ENCODE data around the gene LRCH4. TPM values are rescaled to one million over a fixed set of nuclear protein-coding genes. Genes with fewer than 3 reads are reported as not detected.

The LRCH4 gene
- total and polyA plus RNA-seq, 2 of the 13 experiments (the other 11 are each of a cell fraction or from before 2014, with no cell fraction given), result 7.0 to 9.3 TPM

DNA sequence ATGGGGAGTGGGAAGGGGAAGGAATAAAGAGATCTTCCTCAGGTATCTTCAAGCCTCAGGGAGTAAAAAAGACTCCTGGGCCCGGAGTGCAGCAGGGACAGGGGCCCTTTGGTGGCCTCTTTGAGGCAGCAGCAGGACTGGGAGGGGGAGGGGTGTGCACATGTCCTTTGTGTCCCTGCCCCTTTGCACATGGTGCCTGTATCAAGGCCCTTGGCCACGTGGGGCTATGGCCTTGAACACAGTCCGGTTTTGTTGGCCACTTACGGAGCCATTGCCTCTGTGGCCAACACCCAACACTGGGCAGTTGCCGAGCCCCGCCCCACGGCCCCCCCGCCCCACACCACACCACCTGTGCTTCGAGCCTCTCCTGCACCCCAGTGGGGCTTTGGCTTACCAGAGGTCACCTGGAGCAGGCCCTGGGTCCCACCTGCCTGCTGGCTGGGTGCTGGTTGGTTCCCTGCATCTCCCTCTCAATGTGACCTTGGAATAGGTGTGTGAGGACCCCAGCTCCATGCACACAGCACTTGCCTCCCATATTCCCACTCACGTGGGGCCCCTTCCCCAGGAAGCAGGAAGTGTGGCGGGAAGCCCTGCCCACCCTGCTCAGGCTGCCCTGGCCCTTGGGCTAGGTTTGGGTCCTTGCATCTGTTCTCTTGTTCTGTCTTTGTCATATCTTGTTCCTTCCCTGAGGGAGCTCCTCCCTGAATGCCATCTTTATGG lies 17.6 kb downstream of the LRCH4 start (continued):
- TF ChIP-seq CREM (IDR thresholded peaks at IDR 0.05) (peak; percentile 18; the same call in 1 of the 2 replicates), CREM (CRISPR knock-in tag; IDR thresholded peaks at IDR 0.05) (no peak), PRDM15 (CRISPR knock-in tag; IDR thresholded peaks at IDR 0.05) (no peak; the same call in none of the 2 replicates), ZIK1 (CRISPR knock-in tag; IDR thresholded peaks at IDR 0.05; ENCODE audit: borderline replicate concordance, low read depth) (peak; percentile 79; the same call in 1 of the 2 replicates), ZNF441 (CRISPR knock-in tag; IDR thresholded peaks at IDR 0.05; ENCODE audit: borderline replicate concordance) (no peak; the same call in 1 of the 2 replicates), HNRNPH1 (optimal IDR thresholded peaks at IDR 0.05; ENCODE audit: low read depth, low read length) (peak; percentile 31), AGO2 (optimal IDR thresholded peaks at IDR 0.05; ENCODE audit: low read depth, low read length) (peak; percentile 99), ZNF354B (CRISPR knock-in tag; IDR thresholded peaks at IDR 0.05) (peak; percentile 98; the same call in 1 of the 2 replicates), ZNF296 (CRISPR knock-in tag; conservative IDR thresholded peaks at IDR 0.05) (peak; percentile 93), SMYD3 (CRISPR knock-in tag; IDR thresholded peaks at IDR 0.05) (peak; percentile 99), ZNF850 (CRISPR knock-in tag; conservative IDR thresholded peaks at IDR 0.05) (no peak), ZNF337 (CRISPR knock-in tag; IDR thresholded peaks at IDR 0.05; ENCODE audit: borderline replicate concordance, low read depth) (no peak; the same call in 1 of the 2 replicates), HMG20B (CRISPR knock-in tag; conservative IDR thresholded peaks at IDR 0.05) (no peak), SRY (CRISPR knock-in tag; IDR thresholded peaks at IDR 0.05) (no peak; the same call in 1 of the 2 replicates), ATF7-NPFF (CRISPR knock-in tag; IDR thresholded peaks at IDR 0.05; ENCODE audit: low read depth) (peak; percentile 90), ZNF33A (CRISPR knock-in tag; IDR thresholded peaks at IDR 0.05; ENCODE audit: borderline replicate concordance) (no peak), ZNF709 (CRISPR knock-in tag; IDR thresholded peaks at IDR 0.05) (peak; percentile 86; the same call in 1 of the 2 replicates), ZNF670 (CRISPR knock-in tag; IDR thresholded peaks at IDR 0.05; ENCODE audit: borderline replicate concordance) (no peak), ZBTB38 (CRISPR knock-in tag; IDR thresholded peaks at IDR 0.05) (peak; percentile 12; the same call in 1 of the 2 replicates), ZNF24 (IDR thresholded peaks at IDR 0.05) (no peak), NR2F2 (IDR thresholded peaks at IDR 0.05; ENCODE audit: borderline replicate concordance, low read depth) (no peak)
- TF ChIP-seq, protein P1, sequence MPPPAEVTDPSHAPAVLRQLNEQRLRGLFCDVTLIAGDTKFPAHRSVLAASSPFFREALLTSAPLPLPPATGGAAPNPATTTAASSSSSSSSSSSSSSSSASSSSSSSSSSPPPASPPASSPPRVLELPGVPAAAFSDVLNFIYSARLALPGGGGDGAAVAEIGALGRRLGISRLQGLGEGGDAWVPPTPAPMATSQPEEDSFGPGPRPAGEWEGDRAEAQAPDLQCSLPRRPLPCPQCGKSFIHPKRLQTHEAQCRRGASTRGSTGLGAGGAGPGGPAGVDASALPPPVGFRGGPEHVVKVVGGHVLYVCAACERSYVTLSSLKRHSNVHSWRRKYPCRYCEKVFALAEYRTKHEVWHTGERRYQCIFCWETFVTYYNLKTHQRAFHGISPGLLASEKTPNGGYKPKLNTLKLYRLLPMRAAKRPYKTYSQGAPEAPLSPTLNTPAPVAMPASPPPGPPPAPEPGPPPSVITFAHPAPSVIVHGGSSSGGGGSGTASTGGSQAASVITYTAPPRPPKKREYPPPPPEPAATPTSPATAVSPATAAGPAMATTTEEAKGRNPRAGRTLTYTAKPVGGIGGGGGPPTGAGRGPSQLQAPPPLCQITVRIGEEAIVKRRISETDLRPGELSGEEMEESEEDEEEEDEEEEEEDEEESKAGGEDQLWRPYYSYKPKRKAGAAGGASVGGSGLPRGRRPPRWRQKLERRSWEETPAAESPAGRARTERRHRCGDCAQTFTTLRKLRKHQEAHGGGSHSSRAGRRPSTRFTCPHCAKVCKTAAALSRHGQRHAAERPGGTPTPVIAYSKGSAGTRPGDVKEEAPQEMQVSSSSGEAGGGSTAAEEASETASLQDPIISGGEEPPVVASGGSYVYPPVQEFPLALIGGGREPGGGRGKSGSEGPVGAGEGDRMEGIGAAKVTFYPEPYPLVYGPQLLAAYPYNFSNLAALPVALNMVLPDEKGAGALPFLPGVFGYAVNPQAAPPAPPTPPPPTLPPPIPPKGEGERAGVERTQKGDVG (CRISPR knock-in tag; IDR thresholded peaks at IDR 0.05; ENCODE audit: borderline replicate concordance), result no peak

Data from HepG2 (cell line).